GM19025 (cell line): ENCODE data around the gene PIM3.
"Not testable (repeated sequence)": the region's sequence is repeated elsewhere in the genome, so short reads cannot be mapped to it uniquely, and the experiment has no call there.

Experiments used
- ATAC-seq: cut with Tn5 transposase; IDR thresholded peaks from one replicate; pipeline ENCODE4 v1.9.1; 2021; ENCODE audit warnings: mild to moderate bottlenecking, low read depth, moderate library complexity; ENCODE audit not compliant: unreplicated experiment

PIM3 gene

GRCh38 chr22:49977578-49977977 lies 17.0 kb downstream of the PIM3 start:
- no peak for ATAC-seq

- no peak for ATAC-seq
These were observed 19.2 kb downstream of the PIM3 start for GRCh38 chr22:49979587-49980264.

- not testable (repeated sequence) for ATAC-seq
These were observed 21.2 kb downstream of the PIM3 start for GRCh38 chr22:49981799-49982198.

- ATAC-seq, result no peak
These were observed 22.8 kb downstream of the PIM3 start for GRCh38 chr22:49983148-49984042.

- ATAC-seq, result no peak
These were observed 25.8 kb downstream of the PIM3 start for GRCh38 chr22:49986325-49986724.

GRCh38 chr22:49989826-49990225 lies 29.3 kb downstream of the PIM3 start:
- not testable (repeated sequence) for ATAC-seq

- no peak for ATAC-seq
These were observed 30.6 kb downstream of the PIM3 start for GRCh38 chr22:49991167-49991566.

GRCh38 chr22:49991907-49992533 lies 31.4 kb downstream of the PIM3 start:
- no peak for ATAC-seq

GRCh38 chr22:49992921-49993648 lies 32.5 kb downstream of the PIM3 start:
- ATAC-seq, result no peak

- no peak for ATAC-seq
These were observed 33.2 kb downstream of the PIM3 start for GRCh38 chr22:49993649-49994360.

GRCh38 chr22:49994361-49995040 lies 33.9 kb downstream of the PIM3 start:
- ATAC-seq, result no peak

- ATAC-seq, result no peak
These were observed 34.4 kb downstream of the PIM3 start for GRCh38 chr22:49995041-49995360.

GRCh38 chr22:49995361-49996118 lies 35.0 kb downstream of the PIM3 start:
- no peak for ATAC-seq

GRCh38 chr22:49996119-49996517 lies 35.5 kb downstream of the PIM3 start:
- no peak for ATAC-seq

- ATAC-seq, result no peak
These were observed 36.1 kb downstream of the PIM3 start for GRCh38 chr22:49996518-49997250.

- ATAC-seq, result no peak
These were observed 36.7 kb downstream of the PIM3 start for GRCh38 chr22:49997251-49997599.

- ATAC-seq, result no peak
These were observed 37.6 kb downstream of the PIM3 start for GRCh38 chr22:49997932-49998717.

- ATAC-seq, result no peak
These were observed 38.1 kb downstream of the PIM3 start for GRCh38 chr22:49998718-49999062.
